Peyer's patch (tissue), 4 donors: ENCODE measurements around the gene MCF2L.

Source experiments
- CTCF ChIP-seq, 6 experiments: fragments of 450-650 bp in 4 of 6; fragments of 200-600 bp in 2 of 6; sonication (generic) in 1 of 6; IDR thresholded peaks; one replicate each; pipeline ENCODE4 v1.5.1; 2017 to 2019; ENCODE audit warnings: antibody characterized with exemption in 6 of 6, mild to moderate bottlenecking in 3 of 6, moderate library complexity in 1 of 6
- POLR2A ChIP-seq, 2 donors: fragments of 450-650 bp; IDR thresholded peaks; one replicate each; pipeline ENCODE4 v1.5.1; 2017; ENCODE audit warnings: antibody characterized with exemption in 2 of 2, mild to moderate bottlenecking in 2 of 2, moderate library complexity in 2 of 2

- TF ChIP-seq CTCF (IDR thresholded peaks at IDR 0.05): no peak
- no peak for TF ChIP-seq POLR2A (IDR thresholded peaks at IDR 0.05)
Measured at GRCh38 chr13:113083402-113084061, 114.5 kb downstream of the MCF2L start.
